Nephron (organoid): Measurements from ENCODE around the gene TOP1.

Experiments used
- H3K27ac Mint-ChIP-seq, 3 experiments: 2 replicates each; pipeline ENCODE4 v1.8.0; 2020; ENCODE audit warnings: mixed read lengths in 3 of 3, mild to moderate bottlenecking in 2 of 3, moderate library complexity in 1 of 3
- H3K27me3 Mint-ChIP-seq: 2 replicates; pipeline ENCODE4 v1.8.0; 2021; ENCODE audit warnings: low read depth, mild to moderate bottlenecking, moderate library complexity, mixed read lengths
- H3K36me3 Mint-ChIP-seq: 2 replicates; pipeline ENCODE4 v1.8.0; 2020; ENCODE audit warnings: low read depth, mixed read lengths
- H3K4me1 Mint-ChIP-seq: 2 replicates; pipeline ENCODE4 v1.8.0; 2020; ENCODE audit warnings: mixed read lengths
- H3K4me3 Mint-ChIP-seq, 3 experiments: 2 replicates each; pipeline ENCODE4 v1.8.0; 2020; ENCODE audit warnings: mild to moderate bottlenecking in 3 of 3, mixed read lengths in 3 of 3, moderate library complexity in 2 of 3
- H3K9me3 Mint-ChIP-seq: 2 replicates; pipeline ENCODE4 v1.8.0; 2020; ENCODE audit warnings: mixed read lengths
- TF ChIP-seq, protein P1 (sequence below), 3 experiments: fragments of 200-600 bp; sonication (generic); IDR thresholded peaks; one replicate each; pipeline ENCODE4 v1.5.0; 2021; ENCODE audit warnings: antibody characterized with exemption in 3 of 3; ENCODE audit not compliant: unreplicated experiment in 3 of 3

Gene TOP1

DNA sequence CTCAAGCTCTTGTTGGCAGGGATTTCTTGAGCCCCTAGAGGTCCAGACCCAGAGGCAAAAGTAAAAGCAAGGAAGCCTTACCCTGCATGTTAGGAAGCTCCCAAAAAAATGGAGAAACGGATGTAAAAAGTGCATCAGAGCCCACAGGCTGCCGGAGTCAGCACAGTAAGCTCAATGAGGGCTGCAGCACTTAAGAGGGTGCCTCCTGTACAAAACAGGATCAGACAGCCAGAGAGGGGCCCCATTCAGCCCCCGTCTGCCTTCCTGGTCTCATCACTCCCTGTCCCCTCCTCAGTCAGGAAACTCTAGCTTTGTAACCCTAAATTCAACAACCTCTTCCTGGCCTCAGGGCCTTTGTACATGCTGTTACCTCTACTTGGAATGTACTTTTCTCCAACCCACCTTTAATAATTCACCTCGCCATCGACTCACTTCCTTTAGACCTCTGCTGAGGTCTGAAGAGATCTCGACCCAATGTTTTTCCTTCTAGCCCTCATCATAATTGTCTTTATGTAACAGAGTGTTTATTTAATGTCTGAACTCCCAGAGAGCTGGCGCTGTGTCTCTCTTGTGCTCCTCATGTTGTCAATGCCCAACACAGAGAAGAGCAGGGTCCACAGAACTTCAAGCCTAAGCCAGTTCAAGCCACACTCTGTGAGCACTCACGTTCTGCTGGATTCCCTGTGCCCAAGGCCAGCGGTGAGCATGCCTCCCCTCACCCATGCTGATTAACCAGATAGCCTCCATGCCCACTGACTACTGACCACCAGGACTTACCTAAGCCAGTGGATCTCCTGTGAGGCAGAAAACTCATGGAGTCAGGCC lies 106.0 kb downstream of the TOP1 start:
- H3K27me3 Mint-ChIP-seq = no peaks in the 10 kb centered on the region
- H3K4me1 Mint-ChIP-seq = peaks cover 33% of the 10 kb centered on the region
- H3K9me3 Mint-ChIP-seq = no peaks in the 10 kb centered on the region
- H3K27ac Mint-ChIP-seq = peak overlapping the region in 1 of 3 experiments; percentile 44
- H3K4me3 Mint-ChIP-seq = peak overlapping the region in 2 of 3 experiments; percentile 32 to 51
- TF ChIP-seq, protein P1, sequence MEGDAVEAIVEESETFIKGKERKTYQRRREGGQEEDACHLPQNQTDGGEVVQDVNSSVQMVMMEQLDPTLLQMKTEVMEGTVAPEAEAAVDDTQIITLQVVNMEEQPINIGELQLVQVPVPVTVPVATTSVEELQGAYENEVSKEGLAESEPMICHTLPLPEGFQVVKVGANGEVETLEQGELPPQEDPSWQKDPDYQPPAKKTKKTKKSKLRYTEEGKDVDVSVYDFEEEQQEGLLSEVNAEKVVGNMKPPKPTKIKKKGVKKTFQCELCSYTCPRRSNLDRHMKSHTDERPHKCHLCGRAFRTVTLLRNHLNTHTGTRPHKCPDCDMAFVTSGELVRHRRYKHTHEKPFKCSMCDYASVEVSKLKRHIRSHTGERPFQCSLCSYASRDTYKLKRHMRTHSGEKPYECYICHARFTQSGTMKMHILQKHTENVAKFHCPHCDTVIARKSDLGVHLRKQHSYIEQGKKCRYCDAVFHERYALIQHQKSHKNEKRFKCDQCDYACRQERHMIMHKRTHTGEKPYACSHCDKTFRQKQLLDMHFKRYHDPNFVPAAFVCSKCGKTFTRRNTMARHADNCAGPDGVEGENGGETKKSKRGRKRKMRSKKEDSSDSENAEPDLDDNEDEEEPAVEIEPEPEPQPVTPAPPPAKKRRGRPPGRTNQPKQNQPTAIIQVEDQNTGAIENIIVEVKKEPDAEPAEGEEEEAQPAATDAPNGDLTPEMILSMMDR (IDR thresholded peaks at IDR 0.05; ENCODE audit: unreplicated experiment in 3 of 3) = no peak
- peaks cover 24% of the 10 kb centered on the region for H3K36me3 Mint-ChIP-seq

- no peaks in the 10 kb centered on the region for H3K9me3 Mint-ChIP-seq
- TF ChIP-seq, protein P1 (IDR thresholded peaks at IDR 0.05; ENCODE audit: unreplicated experiment in 3 of 3) = peak; percentile 30 to 55 (median 47)
- H3K27ac Mint-ChIP-seq = peak overlapping the region; percentile 98 to 100 (median 99)
- peaks cover 24% of the 10 kb centered on the region for H3K36me3 Mint-ChIP-seq
- H3K4me1 Mint-ChIP-seq = peaks cover 41% of the 10 kb centered on the region
- peak overlapping the region; percentile 91 to 96 (median 94) for H3K4me3 Mint-ChIP-seq
- H3K27me3 Mint-ChIP-seq = no peaks in the 10 kb centered on the region
Observed at GRCh38 chr20:41135187-41135887, 106.7 kb downstream of the TOP1 start.

- H3K4me3 Mint-ChIP-seq = peak overlapping the region; percentile 91 to 96 (median 94)
- peaks cover 27% of the 10 kb centered on the region for H3K36me3 Mint-ChIP-seq
- H3K9me3 Mint-ChIP-seq = no peaks in the 10 kb centered on the region
- no peaks in the 10 kb centered on the region for H3K27me3 Mint-ChIP-seq
- H3K4me1 Mint-ChIP-seq = peaks cover 48% of the 10 kb centered on the region
- peak overlapping the region; percentile 98 to 100 (median 99) for H3K27ac Mint-ChIP-seq
- TF ChIP-seq, protein P1 (IDR thresholded peaks at IDR 0.05; ENCODE audit: unreplicated experiment in 3 of 3) = no peak
Observed at GRCh38 chr20:41135888-41136679, 107.5 kb downstream of the TOP1 start.

- Mint-ChIP-seq H3K36me3 (peaks cover 21% of the 10 kb centered on the region), H3K27ac (peak within 1 kb of the TSS; percentile 98 to 100 (median 99)), H3K4me1 (peaks cover 57% of the 10 kb centered on the region), H3K4me3 (peak within 1 kb of the TSS; percentile 91 to 96 (median 94)), H3K27me3 (no peaks in the 10 kb centered on the region), H3K9me3 (no peaks in the 10 kb centered on the region)
- TF ChIP-seq, protein P1 (IDR thresholded peaks at IDR 0.05; ENCODE audit: unreplicated experiment in 3 of 3) = no peak
Observed at GRCh38 chr20:41136680-41137613, 108.3 kb downstream of the TOP1 start, which contains the start of gene PLCG1. PLCG1 (plus strand) TSS chr20:41137543; CDS start chr20:41137642, 99 bp downstream.
